Activated CD4-positive, CD25-positive, alpha-beta regulatory T cell (primary cell): ENCODE data around the gene HDAC10.
A peak's percentile ranks its signal among the peaks of the same experiment; 100 is the strongest.
"Not testable (repeated sequence)": the region's sequence is repeated elsewhere in the genome, so short reads cannot be mapped to it uniquely, and the experiment has no call there.

ENCODE experiments used
- DNase-seq, 4 experiments: peaks; one replicate each; lab custom pipeline; 2025; lab: John Stamatoyannopoulos, UW

Gene HDAC10

GRCh38 chr22:50216684-50217520 lies 34.2 kb downstream of the HDAC10 start:
- no peak for DNase-seq

GRCh38 chr22:50216055-50216683 lies 34.9 kb downstream of the HDAC10 start:
- no peak for DNase-seq

GRCh38 chr22:50215297-50216054 lies 35.6 kb downstream of the HDAC10 start:
- DNase-seq, result no peak

GRCh38 chr22:50213263-50213662 lies 37.8 kb downstream of the HDAC10 start:
- DNase-seq, result no peak

- DNase-seq, result no peak
Observed at GRCh38 chr22:50211147-50211546, 39.9 kb downstream of the HDAC10 start.

GRCh38 chr22:50210378-50211139 lies 40.5 kb downstream of the HDAC10 start:
- DNase-seq, result no peak

- DNase-seq, result peak; percentile 43 to 58 (median 52)
Observed at GRCh38 chr22:50209893-50210292, 41.2 kb downstream of the HDAC10 start.

GRCh38 chr22:50208939-50209892 lies 41.8 kb downstream of the HDAC10 start:
- DNase-seq, result no peak

GRCh38 chr22:50208430-50208938 lies 42.6 kb downstream of the HDAC10 start:
- DNase-seq, result no peak

GRCh38 chr22:50207383-50208140 lies 43.5 kb downstream of the HDAC10 start:
- no peak for DNase-seq

GRCh38 chr22:50206599-50206998 lies 44.5 kb downstream of the HDAC10 start:
- DNase-seq, result no peak

- DNase-seq, result no peak
Observed at GRCh38 chr22:50205781-50206569, 45.1 kb downstream of the HDAC10 start.

- not testable (repeated sequence) for DNase-seq
Observed at GRCh38 chr22:50204998-50205397, 46.1 kb downstream of the HDAC10 start.

- no peak for DNase-seq
Observed at GRCh38 chr22:50204571-50204970, 46.5 kb downstream of the HDAC10 start.

- no peak for DNase-seq
Observed at GRCh38 chr22:50203288-50203687, 47.8 kb downstream of the HDAC10 start.

GRCh38 chr22:50202130-50202666 lies 48.9 kb downstream of the HDAC10 start:
- DNase-seq, result no peak

GRCh38 chr22:50201191-50202129 lies 49.6 kb downstream of the HDAC10 start:
- no peak for DNase-seq
